Measurements from ENCODE around the gene BPIFB2.
"Not testable (repeated sequence)": the region's sequence is repeated elsewhere in the genome, so short reads cannot be mapped to it uniquely, and the experiment has no call there.

The BPIFB2 gene

GRCh38 chr20:33042983-33043730, 35.7 kb downstream of the BPIFB2 start:
- no peak for DNase-seq

- DNase-seq: no peak
Observed at GRCh38 chr20:33043731-33044181, 36.3 kb downstream of the BPIFB2 start.

- not testable (repeated sequence) for DNase-seq
Observed at GRCh38 chr20:33045129-33045721, 37.7 kb downstream of the BPIFB2 start.

- DNase-seq: no peak
Observed at GRCh38 chr20:33046412-33046811, 38.9 kb downstream of the BPIFB2 start.

GRCh38 chr20:33051333-33051732, 43.8 kb downstream of the BPIFB2 start:
- no peak for DNase-seq

GRCh38 chr20:33053291-33054106, 46.0 kb downstream of the BPIFB2 start, which contains the start of gene BPIFB3:
BPIFB3 (plus strand) TSS chr20:33053903; CDS start chr20:33055436, 1,533 bp downstream.
- DNase-seq: no peak

GRCh38 chr20:33054381-33054780, 46.9 kb downstream of the BPIFB2 start:
- DNase-seq: no peak

- no peak for DNase-seq
Observed at GRCh38 chr20:33054791-33055190, 47.3 kb downstream of the BPIFB2 start.

- DNase-seq: no peak
Observed at GRCh38 chr20:33059136-33059535, 51.6 kb downstream of the BPIFB2 start.

- DNase-seq: no peak
Observed at GRCh38 chr20:33059741-33060390, 52.4 kb downstream of the BPIFB2 start.

- DNase-seq: peak; percentile 29
Observed at GRCh38 chr20:33061658-33062028, 54.1 kb downstream of the BPIFB2 start.

GRCh38 chr20:33062105-33062824, 54.8 kb downstream of the BPIFB2 start:
- no peak for DNase-seq

GRCh38 chr20:33062825-33063149, 55.3 kb downstream of the BPIFB2 start:
- DNase-seq: no peak

- no peak for DNase-seq
Observed at GRCh38 chr20:33063271-33063670, 55.8 kb downstream of the BPIFB2 start.

GRCh38 chr20:33064572-33065287, 57.2 kb downstream of the BPIFB2 start:
- no peak for DNase-seq

GRCh38 chr20:33065785-33066184, 58.3 kb downstream of the BPIFB2 start:
- DNase-seq: no peak

- DNase-seq: no peak
Observed at GRCh38 chr20:33067806-33068205, 60.3 kb downstream of the BPIFB2 start.

- DNase-seq: no peak
Observed at GRCh38 chr20:33068251-33068939, 60.9 kb downstream of the BPIFB2 start.

- no peak for DNase-seq
Observed at GRCh38 chr20:33069673-33070072, 62.2 kb downstream of the BPIFB2 start.

GRCh38 chr20:33070111-33071053, 62.9 kb downstream of the BPIFB2 start:
- no peak for DNase-seq
